IMR-90 (cell line): ENCODE measurements around the gene CHMP5. TPM values are rescaled to one million over a fixed set of nuclear protein-coding genes. Genes with fewer than 3 reads are reported as not detected.

Source experiments
- ATAC-seq: fragments of 200-7000 bp; cut with Tn5 transposase; 2 replicates; pipeline ENCODE4 v1.9.1; 2020; ENCODE audit warnings: low read depth, mild to moderate bottlenecking, moderate library complexity
- BruUV-seq: library from RNA; stranded (reverse); fragments of 400-500 nt; replicated peaks from 2 replicates; lab custom pipeline; 2021; lab: Mats Ljungman, UMichigan
- CTCF ChIA-PET: fragments of 300-600 bp; formaldehyde crosslinking; extraction: SDS; loops from one replicate; lab custom pipeline; 2021; ENCODE audit warnings: antibody characterized with exemption; lab: Yijun Ruan, JAX
- POLR2A ChIA-PET: fragments of 300-600 bp; sonication (Branson Sonifier 250); formaldehyde crosslinking; loops from one replicate; lab custom pipeline; 2022; ENCODE audit warnings: antibody characterized with exemption; ENCODE audit not compliant: unreplicated experiment; lab: Charles Lee
- DNase-seq: peaks from one replicate; pipeline ENCODE4 v3.0.0; 2013
- H2AFZ ChIP-seq: replicated peaks from 2 replicates; pipeline ENCODE3; 2013; ENCODE audit warnings: low read length, mild to moderate bottlenecking; ENCODE audit not compliant: poor library complexity
- H2AK5ac ChIP-seq: 2 replicates; pipeline ENCODE4 v1.6.1; 2013; ENCODE audit warnings: low read depth, low read length, inconsistent platforms
- H2AK9ac ChIP-seq: replicated peaks from 2 replicates; pipeline ENCODE3; 2013; ENCODE audit warnings: mild to moderate bottlenecking, low read depth, low read length, moderate library complexity; ENCODE audit not compliant: poor library complexity
- H2BK120ac ChIP-seq: 2 replicates; pipeline ENCODE4 v1.6.1; 2013; ENCODE audit warnings: low read depth, low read length, inconsistent platforms
- H2BK15ac ChIP-seq: 3 replicates; pipeline ENCODE4 v1.6.1; 2013; ENCODE audit warnings: low read depth, low read length, inconsistent platforms
- H2BK20ac ChIP-seq: 2 replicates; pipeline ENCODE4 v1.6.1; 2013; ENCODE audit warnings: low read depth, mild to moderate bottlenecking, inconsistent platforms, low read length, moderate library complexity
- H2BK5ac ChIP-seq: 2 replicates; pipeline ENCODE4 v1.6.1; 2013; ENCODE audit warnings: mild to moderate bottlenecking, low read depth, low read length, inconsistent platforms; ENCODE audit not compliant: poor library complexity, severe bottlenecking
- H3K14ac ChIP-seq: replicated peaks from 2 replicates; pipeline ENCODE4 v1.6.1; 2013; ENCODE audit warnings: low read depth, low read length, inconsistent platforms
- H3K18ac ChIP-seq: 2 replicates; pipeline ENCODE4 v1.6.1; 2013; ENCODE audit warnings: low read depth, low read length, control low read depth
- H3K23ac ChIP-seq: 2 replicates; pipeline ENCODE4 v1.6.1; 2013; ENCODE audit warnings: low read depth, low read length, inconsistent platforms
- H3K27ac ChIP-seq: 2 replicates; pipeline ENCODE4 v1.5.1; 2013; ENCODE audit warnings: mild to moderate bottlenecking, control low read depth, low read length; ENCODE audit not compliant: insufficient read depth
- H3K27me3 ChIP-seq: 2 replicates; pipeline ENCODE4 v1.6.1; 2013; ENCODE audit warnings: low read length; ENCODE audit not compliant: control insufficient read depth, insufficient read depth
- H3K36me3 ChIP-seq: 2 replicates; pipeline ENCODE4 v1.6.1; 2013; ENCODE audit warnings: low read length, mixed read lengths; ENCODE audit not compliant: control insufficient read depth, insufficient read depth
- H3K4ac ChIP-seq: 2 replicates; pipeline ENCODE4 v1.6.1; 2013; ENCODE audit warnings: low read depth, low read length, inconsistent platforms
- H3K4me1 ChIP-seq: 2 replicates; pipeline ENCODE4 v1.6.1; 2013; ENCODE audit warnings: low read length, mixed read lengths; ENCODE audit not compliant: control insufficient read depth, insufficient read depth
- H3K4me2 ChIP-seq: 2 replicates; pipeline ENCODE4 v1.6.1; 2013; ENCODE audit warnings: low read depth, mild to moderate bottlenecking, control low read depth, low read length, moderate library complexity
- H3K4me3 ChIP-seq: 2 replicates; pipeline ENCODE4 v1.5.1; 2013; ENCODE audit warnings: low read depth, mild to moderate bottlenecking, control low read depth, low read length, moderate library complexity; ENCODE audit not compliant: insufficient read depth
- H3K56ac ChIP-seq: 2 replicates; pipeline ENCODE4 v1.6.1; 2013; ENCODE audit warnings: low read length, inconsistent platforms; ENCODE audit not compliant: insufficient read depth; ENCODE audit errors: extremely low read depth
- H3K79me1 ChIP-seq, 2 experiments: 2 replicates each; pipeline ENCODE4 v1.6.1; 2013; ENCODE audit warnings: low read length in 2 of 2, inconsistent platforms in 1 of 2, low read depth in 1 of 2
- H3K9ac ChIP-seq: 2 replicates; pipeline ENCODE4 v1.6.1; 2013; ENCODE audit warnings: low read depth, low read length, control low read depth
- H3K9me1 ChIP-seq: 2 replicates; pipeline ENCODE4 v1.6.1; 2013; ENCODE audit warnings: low read length, inconsistent platforms; ENCODE audit not compliant: insufficient read depth
- H3K9me3 ChIP-seq: 2 replicates; pipeline ENCODE4 v1.6.1; 2013; ENCODE audit warnings: low read length; ENCODE audit not compliant: control insufficient read depth, insufficient read depth
- H4K20me1 ChIP-seq: 2 replicates; pipeline ENCODE4 v1.6.1; 2013; ENCODE audit warnings: low read length, inconsistent platforms; ENCODE audit not compliant: insufficient read depth
- H4K5ac ChIP-seq: 2 replicates; pipeline ENCODE4 v1.6.1; 2013; ENCODE audit warnings: mild to moderate bottlenecking, low read depth, low read length, control low read depth
- H4K8ac ChIP-seq, 2 experiments: 2 replicates each; pipeline ENCODE4 v1.6.1; 2013; ENCODE audit warnings: low read depth in 2 of 2, low read length in 2 of 2, control low read depth in 1 of 2, inconsistent platforms in 1 of 2
- H4K91ac ChIP-seq: 2 replicates; pipeline ENCODE4 v1.6.1; 2013; ENCODE audit warnings: low read depth, low read length, inconsistent platforms; ENCODE audit not compliant: insufficient read depth
- BHLHE40 ChIP-seq: fragments of 150-350 bp; IDR thresholded peaks from 2 replicates; pipeline ENCODE4 v1.6.1; 2016; ENCODE audit warnings: mild to moderate bottlenecking, low read depth, low read length
- CEBPB ChIP-seq: IDR thresholded peaks from 2 replicates; pipeline ENCODE4 v1.6.1; 2012; ENCODE audit warnings: low read depth, low read length, improper control_type of control experiment
- CHD1 ChIP-seq: IDR thresholded peaks from 2 replicates; pipeline ENCODE4 v1.6.1; 2012; ENCODE audit warnings: low read depth, low read length, improper control_type of control experiment
- CTCF ChIP-seq: conservative IDR thresholded peaks from 2 replicates; pipeline ENCODE4 v1.5.1; 2012; ENCODE audit warnings: mild to moderate bottlenecking, low read depth, low read length, improper control_type of control experiment
- FOS ChIP-seq: fragments of 150-350 bp; IDR thresholded peaks from 2 replicates; pipeline ENCODE4 v1.6.1; 2016; ENCODE audit warnings: low read depth, low read length
- MAFK ChIP-seq: IDR thresholded peaks from 2 replicates; pipeline ENCODE4 v1.6.1; 2012; ENCODE audit warnings: low read depth, low read length, improper control_type of control experiment
- MAZ ChIP-seq: IDR thresholded peaks from 2 replicates; pipeline ENCODE4 v1.6.1; 2012; ENCODE audit warnings: low read depth, mild to moderate bottlenecking, low read length, improper control_type of control experiment, moderate library complexity, borderline replicate concordance
- MXI1 ChIP-seq: IDR thresholded peaks from 2 replicates; pipeline ENCODE4 v1.6.1; 2012; ENCODE audit warnings: low read depth, mild to moderate bottlenecking, low read length, moderate library complexity, borderline replicate concordance
- NFE2L2 ChIP-seq: fragments of 150-350 bp; IDR thresholded peaks from 2 replicates; pipeline ENCODE4 v1.6.1; 2016; ENCODE audit warnings: low read depth, mild to moderate bottlenecking, low read length
- POLR2A ChIP-seq: IDR thresholded peaks from 2 replicates; pipeline ENCODE4 v1.6.1; 2012; ENCODE audit warnings: mild to moderate bottlenecking, low read depth, low read length
- RAD21 ChIP-seq: IDR thresholded peaks from 2 replicates; pipeline ENCODE4 v1.6.1; 2012; ENCODE audit warnings: low read length, improper control_type of control experiment
- RCOR1 ChIP-seq: IDR thresholded peaks from 2 replicates; pipeline ENCODE4 v1.6.1; 2012; ENCODE audit warnings: mild to moderate bottlenecking, low read length, improper control_type of control experiment; ENCODE audit not compliant: insufficient replicate concordance
- RFX5 ChIP-seq: IDR thresholded peaks from 2 replicates; pipeline ENCODE4 v1.8.0; 2012; ENCODE audit warnings: low read depth, mild to moderate bottlenecking, low read length, moderate library complexity
- SMC3 ChIP-seq: fragments of 150-350 bp; IDR thresholded peaks from 2 replicates; pipeline ENCODE4 v1.6.1; 2016; ENCODE audit warnings: low read depth, mild to moderate bottlenecking, antibody characterized with exemption, low read length, moderate library complexity
- WGBS, 2 experiments: methylation state at CpG; one replicate each; pipeline versions ENCODE4 v1.1.5 to v1.1.7; 2013; ENCODE audit warnings: missing lambda C conversion rate in 2 of 2; ENCODE audit not compliant: insufficient read length in 1 of 2; ENCODE audit errors: extremely low coverage in 2 of 2; 5-methylcytosine and 5-hydroxymethylcytosine counted together
- dilution Hi-C: fragments of 300-500 bp; cut with HindIII; formaldehyde crosslinking; loops from one replicate; pipeline ENCODE4 v1.14.3; 2018; ENCODE audit warnings: low sequenced_read_pairs; ENCODE audit not compliant: unreplicated experiment
- in situ Hi-C: fragments of 300-500 bp; cut with MboI; formaldehyde crosslinking; loops from 3 replicates; pipeline ENCODE4 v1.14.3; 2019; ENCODE audit warnings: low sequenced_read_pairs, inconsistent platforms, mixed read lengths
- intact Hi-C: fragments of 100-400 bp; cut with micrococcal nuclease; formaldehyde crosslinking; loops from 2 replicates; pipeline ENCODE4 v1.10.0; 2022
- polyA plus RNA-seq, 3 experiments: library from polyadenylated mRNA; depleted of rRNA; stranded (reverse); fragments of >200 nt; gene quantifications; 2 replicates each; pipeline ENCODE4 v1.2.3, GENCODE V29; 2012; ENCODE audit warnings: low replicate concordance in 1 of 3
- total RNA-seq: library from RNA; depleted of rRNA; stranded (reverse); fragments of >200 nt; gene quantifications from 2 replicates; pipeline ENCODE4 v1.2.3, GENCODE V29; 2012
- TF ChIP-seq, protein P1 (sequence below): fragments of 150-350 bp; IDR thresholded peaks from 2 replicates; pipeline ENCODE4 v1.6.1; 2017; ENCODE audit warnings: mild to moderate bottlenecking, antibody characterized with exemption, low read length, low read depth
- TF ChIP-seq, protein P2 (sequence below): fragments of 150-350 bp; IDR thresholded peaks from 2 replicates; pipeline ENCODE4 v1.6.1; 2016; ENCODE audit warnings: low read depth, mild to moderate bottlenecking, low read length, moderate library complexity, borderline replicate concordance

Gene CHMP5
- total and polyA plus RNA-seq, 2 of the 4 experiments (the other 2 are of a cell fraction), result 70.6 to 80.8 TPM

DNA sequence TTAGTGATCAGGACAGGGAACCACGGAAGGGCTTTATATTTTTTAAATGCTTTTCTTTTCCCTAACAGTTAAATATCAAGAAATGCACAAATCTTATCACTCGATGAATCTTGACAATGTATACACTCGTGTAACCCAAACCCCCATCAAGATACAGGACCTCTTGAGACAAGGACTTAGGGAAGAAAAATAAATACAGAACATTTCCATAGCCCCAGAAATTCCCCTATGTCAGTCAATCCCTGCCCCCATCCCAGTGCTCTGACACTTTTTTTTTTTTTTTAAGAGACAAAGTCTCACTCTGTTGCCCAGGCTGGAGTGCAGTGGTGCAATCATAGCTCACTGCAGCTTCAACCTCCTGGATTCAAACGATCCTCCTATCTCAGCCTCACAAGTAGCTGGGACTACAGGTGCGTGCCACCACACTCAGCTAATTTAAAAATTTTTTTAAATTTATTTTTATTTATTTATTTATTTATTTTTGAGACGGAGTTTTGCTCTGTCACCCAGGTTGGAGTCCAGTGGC, 22.2 kb upstream of the CHMP5 start:
- Histone ChIP-seq H3K79me1 (no peaks in the 10 kb centered on the region), H4K20me1 (no peaks in the 10 kb centered on the region), H3K18ac (no peak overlapping the region), H3K4me2 (no peak overlapping the region), H3K9me3 (no peaks in the 10 kb centered on the region), H2BK120ac (no peak overlapping the region), H3K27ac (no peak overlapping the region), H3K36me3 (no peaks in the 10 kb centered on the region), H4K5ac (no peak overlapping the region), H2AFZ (no peak overlapping the region), H2BK15ac (no peak overlapping the region), H3K4ac (no peak overlapping the region), H3K14ac (no peak overlapping the region), H2AK9ac (no peak overlapping the region), H3K56ac (no peak overlapping the region), H2BK5ac (no peak overlapping the region), H3K9me1 (peaks cover 6% of the 10 kb centered on the region; the same call in 1 of the 2 replicates), H3K23ac (no peak overlapping the region), H3K4me3 (no peak overlapping the region), H2BK20ac (no peak overlapping the region), H3K9ac (no peak overlapping the region), H2AK5ac (no peak overlapping the region), H4K8ac (no peak overlapping the region), H4K91ac (no peak overlapping the region), H3K4me1 (peaks cover 4% of the 10 kb centered on the region; the same call in 1 of the 2 replicates), H3K27me3 (no peaks in the 10 kb centered on the region)
- dilution Hi-C loops (no loop called here), intact Hi-C loops (no loop called here), in situ Hi-C loops (no loop called here)
- no peak for DNase-seq
- TF ChIP-seq MAFK (no peak), RFX5 (no peak), SMC3 (no peak), RCOR1 (no peak), POLR2A (no peak), NFE2L2 (no peak), CEBPB (no peak), RAD21 (no peak), MAZ (no peak), CTCF (no peak), BHLHE40 (no peak), CHD1 (no peak), MXI1 (no peak), FOS (no peak)
- TF ChIP-seq, protein P1, sequence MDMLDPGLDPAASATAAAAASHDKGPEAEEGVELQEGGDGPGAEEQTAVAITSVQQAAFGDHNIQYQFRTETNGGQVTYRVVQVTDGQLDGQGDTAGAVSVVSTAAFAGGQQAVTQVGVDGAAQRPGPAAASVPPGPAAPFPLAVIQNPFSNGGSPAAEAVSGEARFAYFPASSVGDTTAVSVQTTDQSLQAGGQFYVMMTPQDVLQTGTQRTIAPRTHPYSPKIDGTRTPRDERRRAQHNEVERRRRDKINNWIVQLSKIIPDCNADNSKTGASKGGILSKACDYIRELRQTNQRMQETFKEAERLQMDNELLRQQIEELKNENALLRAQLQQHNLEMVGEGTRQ, result no peak
- TF ChIP-seq, protein P2, sequence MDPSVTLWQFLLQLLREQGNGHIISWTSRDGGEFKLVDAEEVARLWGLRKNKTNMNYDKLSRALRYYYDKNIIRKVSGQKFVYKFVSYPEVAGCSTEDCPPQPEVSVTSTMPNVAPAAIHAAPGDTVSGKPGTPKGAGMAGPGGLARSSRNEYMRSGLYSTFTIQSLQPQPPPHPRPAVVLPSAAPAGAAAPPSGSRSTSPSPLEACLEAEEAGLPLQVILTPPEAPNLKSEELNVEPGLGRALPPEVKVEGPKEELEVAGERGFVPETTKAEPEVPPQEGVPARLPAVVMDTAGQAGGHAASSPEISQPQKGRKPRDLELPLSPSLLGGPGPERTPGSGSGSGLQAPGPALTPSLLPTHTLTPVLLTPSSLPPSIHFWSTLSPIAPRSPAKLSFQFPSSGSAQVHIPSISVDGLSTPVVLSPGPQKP, result no peak
- POLR2A ChIA-PET, result no interaction called here
- CTCF ChIA-PET, result no interaction called here
- WGBS, 2 experiments, result no CpG with 5 or more reads among the region's 6 CpGs
- ATAC-seq, result no peak
- BruUV-seq, result no TSS peak
